Kasumi-1 (cell line): Measurements from ENCODE around the gene ARL16.
A peak's percentile ranks its signal among the peaks of the same experiment; 100 is the strongest.

ENCODE experiments used
- DNase-seq, 2 experiments: peaks; one replicate each; lab custom pipeline; 2025; lab: John Stamatoyannopoulos, UW

The ARL16 gene

GRCh38 chr17:81712468-81713003 lies 28.9 kb upstream of the ARL16 start:
- peak; percentile 36 to 50 for DNase-seq

DNA sequence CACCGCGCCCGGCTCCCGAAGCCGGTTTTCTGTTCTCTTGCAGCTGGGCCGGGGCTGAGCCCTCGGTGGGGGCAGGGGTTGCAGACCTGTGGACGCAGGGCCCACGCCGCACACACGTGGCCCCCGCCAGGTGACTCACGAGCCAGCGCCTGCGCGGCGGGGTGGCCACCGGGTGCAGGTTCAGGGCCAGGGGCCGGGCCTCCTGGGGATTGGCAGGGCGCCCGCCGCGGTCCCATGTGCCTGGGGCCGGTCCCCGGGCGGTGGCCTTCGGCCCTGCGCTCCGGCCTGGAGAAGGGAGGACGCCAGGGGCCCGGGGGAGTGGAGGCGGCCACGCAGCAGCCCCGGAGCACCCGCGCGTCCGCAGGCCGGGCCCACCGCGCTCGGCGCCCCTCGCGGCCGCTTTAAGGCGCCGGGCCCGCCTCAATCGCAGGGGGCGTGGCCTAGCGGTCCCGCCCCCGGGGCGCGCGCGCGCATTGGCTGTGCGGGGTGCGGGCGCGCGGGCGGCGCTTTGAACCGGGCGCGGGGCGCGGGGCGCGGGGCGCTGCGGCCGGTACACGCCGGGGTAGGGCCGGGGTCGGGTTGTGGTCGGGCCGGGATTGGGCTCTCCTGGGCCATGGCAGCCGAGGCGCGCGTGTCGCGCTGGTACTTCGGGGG lies 28.3 kb upstream of the ARL16 start, which contains the start of gene SLC25A10:
Gene SLC25A10 (plus strand): TSS at position 471 of the 654 bp plus-strand sequence. CDS start 143 bp downstream, at position 614.
- DNase-seq = peak; percentile 73 to 80

DNA sequence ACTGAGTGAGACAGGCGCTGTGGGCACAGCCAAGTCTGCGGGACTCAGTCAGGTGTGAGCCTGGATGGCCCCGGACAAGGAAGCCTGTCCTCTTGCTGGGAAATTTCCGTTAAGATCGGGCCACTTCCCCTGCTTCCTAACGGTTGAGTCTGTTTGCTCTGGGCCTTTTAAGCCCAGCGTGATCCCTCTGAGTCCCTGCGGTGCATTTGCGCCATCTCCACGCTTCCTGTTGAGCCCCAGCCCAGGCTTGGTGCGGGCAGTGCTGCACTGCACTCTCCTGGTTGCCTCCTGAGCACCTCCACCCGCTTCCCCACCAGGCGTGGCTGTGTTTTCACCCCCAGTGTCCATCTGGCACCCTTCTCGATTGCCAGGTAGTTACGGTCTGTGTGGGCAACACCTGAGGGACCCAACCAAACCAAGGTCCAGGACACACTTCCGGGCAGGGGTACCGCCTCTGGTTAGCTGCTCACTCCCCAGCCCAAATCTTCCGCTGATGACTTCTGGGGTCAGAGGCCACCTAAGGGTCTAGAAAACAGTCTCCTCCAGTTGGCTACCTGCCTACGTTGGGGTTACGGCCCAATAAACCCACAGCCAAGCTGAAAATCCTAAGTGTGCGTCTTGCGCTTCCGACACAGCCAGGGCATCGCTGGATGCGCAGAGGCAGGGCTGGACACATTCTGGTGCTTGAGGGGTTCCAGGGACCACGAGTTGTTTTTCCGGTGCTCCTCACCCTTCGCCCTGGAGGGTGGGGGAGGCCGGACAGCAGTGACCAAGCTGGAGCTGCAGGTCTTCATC lies 27.1 kb upstream of the ARL16 start:
- peak; percentile 87 to 89 for DNase-seq

DNA sequence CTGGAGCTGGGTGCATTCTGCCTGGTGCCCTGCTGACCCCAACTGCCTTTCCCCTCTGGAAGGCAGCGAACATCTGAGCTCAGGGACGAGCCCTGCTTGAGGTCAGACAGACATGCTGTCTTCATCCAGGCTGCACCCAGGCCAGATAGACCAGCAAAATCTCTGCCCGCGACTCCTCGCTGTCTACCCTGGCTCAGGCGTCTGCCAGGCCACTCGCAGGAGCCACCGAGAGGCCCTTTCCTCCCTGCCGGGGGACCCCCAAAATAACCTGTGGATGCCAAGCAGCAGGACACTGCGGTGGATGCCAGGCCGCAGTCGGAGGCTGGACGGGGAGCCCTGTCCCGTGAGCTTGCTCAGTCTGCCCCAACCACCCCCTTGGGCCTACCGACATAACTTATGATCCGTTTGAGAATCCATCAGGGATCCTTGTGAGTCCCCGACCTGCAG lies 25.2 kb upstream of the ARL16 start:
- DNase-seq = no peak

DNA sequence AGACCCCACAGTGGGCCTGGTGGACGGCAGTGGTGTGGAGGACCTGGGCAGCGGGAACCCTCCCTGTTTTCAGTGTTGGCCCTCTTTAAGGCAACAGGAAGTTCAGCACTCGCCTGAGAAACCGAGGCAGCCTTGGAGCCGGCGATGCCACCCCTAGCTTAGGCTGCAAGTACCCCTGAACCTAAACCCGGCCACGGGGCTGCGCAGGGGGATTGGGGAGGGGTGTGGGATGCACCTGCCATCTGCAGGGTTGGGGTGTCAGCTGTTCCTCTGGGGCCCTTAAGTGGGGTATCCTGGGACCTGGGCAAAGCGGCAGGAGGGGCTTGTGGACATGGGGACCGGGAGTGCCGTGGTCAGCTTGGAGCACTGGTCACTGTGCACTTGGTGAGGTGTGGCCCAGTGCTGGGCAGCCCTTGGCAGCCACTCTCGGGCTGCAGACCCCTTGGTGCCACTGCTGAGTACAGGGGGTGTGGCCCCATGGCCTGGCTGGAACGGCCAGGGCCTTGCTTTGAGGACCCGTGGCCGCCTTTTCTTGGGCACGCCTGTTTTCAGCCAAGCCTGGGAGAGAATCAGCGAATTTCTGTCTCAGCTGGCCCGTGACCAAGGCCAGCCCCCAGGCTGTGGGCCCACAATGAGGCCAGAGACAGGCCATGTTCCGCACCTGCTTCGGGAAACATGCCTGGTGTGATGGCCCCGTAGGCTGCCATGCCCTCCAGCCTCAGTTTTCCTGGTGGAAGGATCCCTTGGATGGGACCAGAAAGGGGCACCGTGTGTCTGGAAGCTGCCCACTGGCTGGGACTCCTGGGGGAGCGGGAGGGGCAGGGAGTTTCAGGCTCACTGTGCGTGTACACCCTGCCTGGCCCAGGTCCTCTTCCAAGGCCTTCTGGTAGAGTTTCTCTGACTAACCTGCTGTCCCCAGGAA lies 24.4 kb upstream of the ARL16 start:
- no peak for DNase-seq

GRCh38 chr17:81706757-81707624 lies 23.4 kb upstream of the ARL16 start:
- DNase-seq = peak in 1 of 2 experiments; percentile 16

DNA sequence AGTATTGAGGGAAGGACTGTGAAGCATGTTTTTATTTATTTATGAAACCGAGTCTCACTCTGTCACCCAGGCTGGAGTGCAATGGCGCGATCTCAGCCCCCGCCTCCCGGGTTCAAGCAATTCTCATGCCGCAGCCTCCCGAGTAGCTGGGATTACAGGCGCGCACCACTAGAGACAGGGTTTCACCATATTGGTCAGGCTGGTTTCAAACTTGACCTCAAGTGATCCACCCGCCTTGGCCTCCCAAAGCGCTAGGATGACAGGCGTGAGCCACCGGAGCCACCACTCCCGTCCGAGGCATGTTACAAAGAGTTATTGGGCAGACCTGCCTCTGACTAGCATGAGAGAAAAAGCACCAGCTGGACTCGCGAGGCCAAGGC lies 22.6 kb upstream of the ARL16 start:
- DNase-seq = no peak

- DNase-seq = no peak
These were observed 22.1 kb upstream of the ARL16 start for GRCh38 chr17:81705518-81706231.

GRCh38 chr17:81703747-81704654 lies 20.4 kb upstream of the ARL16 start:
- no peak for DNase-seq

- DNase-seq = peak; percentile 96
These were observed 19.5 kb upstream of the ARL16 start, which contains the start of gene MRPL12 for GRCh38 chr17:81702934-81703746. Gene MRPL12, plus strand, starts transcription at chr17:81703367. Its CDS starts 135 bp downstream, at chr17:81703502.

- DNase-seq = peak; percentile 42 to 47
These were observed 17.9 kb upstream of the ARL16 start for GRCh38 chr17:81701288-81702071.

- no peak for DNase-seq
These were observed 17.0 kb upstream of the ARL16 start for GRCh38 chr17:81700353-81701287.

- DNase-seq = no peak
These were observed 13.9 kb upstream of the ARL16 start for GRCh38 chr17:81697261-81698044.

GRCh38 chr17:81696218-81696941 lies 12.8 kb upstream of the ARL16 start:
- DNase-seq = no peak

DNA sequence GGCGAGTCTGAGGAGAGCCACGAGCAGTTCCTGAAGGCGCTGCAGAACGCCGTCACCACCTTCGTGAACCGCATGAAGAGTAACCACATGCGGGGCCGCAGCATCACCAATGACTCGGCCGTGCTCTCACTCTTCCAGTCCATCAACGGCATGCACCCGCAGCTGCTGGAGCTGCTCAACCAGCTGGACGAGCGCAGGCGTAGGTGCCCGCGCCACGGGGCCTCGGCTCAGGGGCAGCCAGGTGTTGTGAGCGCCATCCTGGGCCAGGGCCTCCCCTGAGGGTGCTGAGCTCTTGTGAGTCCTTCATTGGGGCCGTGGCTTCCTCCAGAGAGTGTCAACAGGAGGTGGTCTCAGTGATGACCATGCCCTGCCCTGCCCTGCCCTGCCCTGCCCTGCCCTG lies 12.2 kb upstream of the ARL16 start:
- no peak for DNase-seq
